ENCODE results near the gene DENND11. TPM values are rescaled to one million over a fixed set of nuclear protein-coding genes. Genes with fewer than 3 reads are reported as not detected.

DENND11 gene
- total and polyA plus RNA-seq, 2 donors (not counting 1 experiment from before 2014, with no cell fraction given): 26.4 to 79.5 TPM

DNA sequence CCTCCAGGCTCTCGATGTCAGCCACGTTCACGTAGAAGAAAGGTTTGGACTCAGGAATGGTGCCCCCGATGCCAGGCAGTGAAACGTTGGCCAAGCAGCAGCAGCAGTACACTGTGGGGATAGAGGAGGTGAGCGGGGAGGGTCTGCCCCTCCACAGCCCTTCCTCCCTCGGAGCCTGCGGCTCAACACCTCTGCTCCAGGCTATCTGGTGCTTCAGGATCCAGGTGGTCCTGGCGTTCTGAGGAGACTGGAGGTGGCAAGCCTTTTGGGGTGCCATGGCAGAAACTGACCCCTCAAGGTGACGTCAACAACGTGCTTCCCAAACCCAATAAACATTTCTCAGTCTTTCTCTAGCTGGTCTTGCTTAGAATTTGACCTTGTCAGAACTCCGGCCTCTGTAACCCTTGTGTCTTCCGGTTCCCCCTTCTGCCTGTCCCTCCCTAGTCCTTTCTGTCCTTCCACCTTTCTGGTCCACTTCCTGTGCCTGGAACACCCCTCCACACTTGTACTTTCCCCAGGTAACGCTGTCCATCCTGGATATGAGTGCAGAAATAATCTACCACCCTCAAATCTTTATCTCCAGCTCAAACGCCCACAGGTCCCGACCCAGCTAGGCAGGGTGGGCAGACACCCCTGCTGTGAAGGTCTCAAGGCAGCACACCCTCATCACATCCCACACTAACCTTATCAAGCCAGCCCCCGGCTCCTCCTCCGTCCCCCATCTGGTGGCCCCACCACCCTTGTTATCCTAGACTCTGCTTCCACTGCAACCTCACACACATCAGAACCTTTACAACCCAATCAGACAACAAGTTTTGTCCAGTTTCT lies 36.5 kb downstream of the DENND11 start:
- intact Hi-C loops (cut with micrococcal nuclease): no loop called here
- Histone ChIP-seq H3K9me3 (ENCODE audit: control extremely low read depth in 1 of 3, control insufficient read depth in 2 of 3, insufficient read depth in 1 of 3, low read length in 2 of 3) (no peaks in the 10 kb centered on the region), H4K20me1 (ENCODE audit: control insufficient read depth, insufficient read depth, low read length, poor library complexity, severe bottlenecking) (no peaks in the 10 kb centered on the region), H3K4me1 (ENCODE audit: control insufficient read depth in 2 of 2, insufficient read depth in 2 of 2, low read length in 2 of 2) (no peaks in the 10 kb centered on the region), H3K36me3 (replicated peaks in 1 of 2; ENCODE audit: control extremely low read depth in 1 of 2, control insufficient read depth in 1 of 2, extremely low read depth in 1 of 2, insufficient read depth in 2 of 2, low read length in 1 of 2) (peaks cover 3 to 53% of the 10 kb centered on the region in 2 experiments), H3K4me3 (ENCODE audit: control extremely low read depth in 1 of 5, extremely low read depth in 1 of 5, insufficient read depth in 1 of 5, low read depth in 2 of 5, low read length in 4 of 5) (no peak overlapping the region), H3K4me2 (replicated peaks; ENCODE audit: low read depth, low read length, poor library complexity, severe bottlenecking) (no peak overlapping the region), H3K27me3 (replicated peaks in 1 of 4; ENCODE audit: control extremely low read depth in 1 of 4, control insufficient read depth in 3 of 4, insufficient read depth in 4 of 4, low read length in 3 of 4) (no peaks in the 10 kb centered on the region), H3K79me2 (ENCODE audit: control insufficient read depth, insufficient read depth, low read length) (no peaks in the 10 kb centered on the region), H2AFZ (ENCODE audit: insufficient read depth, low read depth, low read length, poor library complexity, severe bottlenecking) (no peak overlapping the region), H3K9ac (ENCODE audit: low read length) (no peak overlapping the region), H3K27ac (ENCODE audit: low read length in 2 of 2) (no peak overlapping the region)
- Mint-ChIP-seq H3K9me3 (ENCODE audit: insufficient read depth) (no peaks in the 10 kb centered on the region), H3K27me3 (no peaks in the 10 kb centered on the region), H3K27ac (no peak overlapping the region), H3K4me1 (peaks cover 7% of the 10 kb centered on the region), H3K4me3 (no peak overlapping the region)
- DNase-seq (no peak), ATAC-seq (ENCODE audit: low read depth) (no peak)
- POLR2A ChIA-PET: no interaction called here
- no peak for TF ChIP-seq EZH2 (IDR thresholded peaks at IDR 0.05; ENCODE audit: borderline replicate concordance, insufficient read depth, low read depth, low read length, poor library complexity, severe bottlenecking)
- TF ChIP-seq, protein P1, sequence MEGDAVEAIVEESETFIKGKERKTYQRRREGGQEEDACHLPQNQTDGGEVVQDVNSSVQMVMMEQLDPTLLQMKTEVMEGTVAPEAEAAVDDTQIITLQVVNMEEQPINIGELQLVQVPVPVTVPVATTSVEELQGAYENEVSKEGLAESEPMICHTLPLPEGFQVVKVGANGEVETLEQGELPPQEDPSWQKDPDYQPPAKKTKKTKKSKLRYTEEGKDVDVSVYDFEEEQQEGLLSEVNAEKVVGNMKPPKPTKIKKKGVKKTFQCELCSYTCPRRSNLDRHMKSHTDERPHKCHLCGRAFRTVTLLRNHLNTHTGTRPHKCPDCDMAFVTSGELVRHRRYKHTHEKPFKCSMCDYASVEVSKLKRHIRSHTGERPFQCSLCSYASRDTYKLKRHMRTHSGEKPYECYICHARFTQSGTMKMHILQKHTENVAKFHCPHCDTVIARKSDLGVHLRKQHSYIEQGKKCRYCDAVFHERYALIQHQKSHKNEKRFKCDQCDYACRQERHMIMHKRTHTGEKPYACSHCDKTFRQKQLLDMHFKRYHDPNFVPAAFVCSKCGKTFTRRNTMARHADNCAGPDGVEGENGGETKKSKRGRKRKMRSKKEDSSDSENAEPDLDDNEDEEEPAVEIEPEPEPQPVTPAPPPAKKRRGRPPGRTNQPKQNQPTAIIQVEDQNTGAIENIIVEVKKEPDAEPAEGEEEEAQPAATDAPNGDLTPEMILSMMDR (IDR thresholded peaks at IDR 0.05): no peak
- CTCF ChIA-PET: interaction anchor here (1.5 kb wide), 2 partner anchors 9 to 11 kb away, joined by 4 read pairs; no protein-coding TSS in a partner anchor
- 98% methylated on average over 16 of the region's 18 CpGs for WGBS (ENCODE audit: insufficient coverage)

DNA sequence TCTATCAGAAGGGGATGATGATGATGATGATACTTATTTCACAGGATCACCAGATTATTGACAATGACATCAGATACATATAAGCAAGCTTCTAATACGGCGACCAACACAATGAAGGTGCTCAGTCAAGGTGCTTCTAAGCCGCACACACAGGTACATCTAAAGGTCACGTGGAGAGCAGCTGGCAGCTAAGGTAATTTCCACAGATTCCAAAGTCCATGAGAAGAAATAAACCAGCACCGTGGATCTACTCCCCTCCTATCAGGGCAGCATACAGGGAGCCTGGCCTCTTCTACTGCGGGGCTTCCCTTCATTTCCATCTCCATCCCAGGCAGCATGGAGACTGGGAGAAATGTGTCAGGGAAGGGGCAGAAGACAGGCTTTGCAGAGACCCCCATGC lies 37.5 kb downstream of the DENND11 start:
- no peaks in the 10 kb centered on the region for H3K4me1 ChIP-seq (ENCODE audit: control insufficient read depth in 2 of 2, insufficient read depth in 2 of 2, low read length in 2 of 2)
- ATAC-seq (ENCODE audit: low read depth) (no peak), DNase-seq (no peak)
- Mint-ChIP-seq H3K27ac (peak overlapping the region; percentile 46), H3K4me3 (no peak overlapping the region), H3K27me3 (no peaks in the 10 kb centered on the region), H3K9me3 (ENCODE audit: insufficient read depth) (no peaks in the 10 kb centered on the region), H3K4me1 (peaks cover 11% of the 10 kb centered on the region)
- 100% methylated on average over 4 of the region's 6 CpGs for WGBS (ENCODE audit: insufficient coverage)
- no peaks in the 10 kb centered on the region for H3K27me3 ChIP-seq (replicated peaks in 1 of 4; ENCODE audit: control extremely low read depth in 1 of 4, control insufficient read depth in 3 of 4, insufficient read depth in 4 of 4, low read length in 3 of 4)
- H4K20me1 ChIP-seq (ENCODE audit: control insufficient read depth, insufficient read depth, low read length, poor library complexity, severe bottlenecking): no peaks in the 10 kb centered on the region
- no peak overlapping the region for H3K9ac ChIP-seq (ENCODE audit: low read length)
- peaks cover 3 to 54% of the 10 kb centered on the region in 2 experiments for H3K36me3 ChIP-seq (replicated peaks in 1 of 2; ENCODE audit: control extremely low read depth in 1 of 2, control insufficient read depth in 1 of 2, extremely low read depth in 1 of 2, insufficient read depth in 2 of 2, low read length in 1 of 2)
- intact Hi-C loops (cut with micrococcal nuclease): no loop called here
- no peak overlapping the region for H3K27ac ChIP-seq (ENCODE audit: low read length in 2 of 2)
- POLR2A ChIA-PET: no interaction called here
- H2AFZ ChIP-seq (ENCODE audit: insufficient read depth, low read depth, low read length, poor library complexity, severe bottlenecking): no peak overlapping the region
- H3K4me2 ChIP-seq (replicated peaks; ENCODE audit: low read depth, low read length, poor library complexity, severe bottlenecking): no peak overlapping the region
- H3K79me2 ChIP-seq (ENCODE audit: control insufficient read depth, insufficient read depth, low read length): no peaks in the 10 kb centered on the region
- CTCF ChIA-PET: interaction anchor here (1.5 kb wide), 2 partner anchors 10 kb away, joined by 4 read pairs; no protein-coding TSS in a partner anchor
- TF ChIP-seq, protein P1 (IDR thresholded peaks at IDR 0.05): no peak
- TF ChIP-seq EZH2 (IDR thresholded peaks at IDR 0.05; ENCODE audit: borderline replicate concordance, insufficient read depth, low read depth, low read length, poor library complexity, severe bottlenecking): no peak
- no peaks in the 10 kb centered on the region for H3K9me3 ChIP-seq (ENCODE audit: control extremely low read depth in 1 of 3, control insufficient read depth in 2 of 3, insufficient read depth in 1 of 3, low read length in 2 of 3)
- H3K4me3 ChIP-seq (ENCODE audit: control extremely low read depth in 1 of 5, extremely low read depth in 1 of 5, insufficient read depth in 1 of 5, low read depth in 2 of 5, low read length in 4 of 5): no peak overlapping the region
